Neural progenitor cell (in vitro differentiated cells): ENCODE measurements around the gene NPC1. TPM values are rescaled to one million over a fixed set of nuclear protein-coding genes. Genes with fewer than 3 reads are reported as not detected.
A peak's percentile ranks its signal among the peaks of the same experiment; 100 is the strongest.

Experiments used
- DNase-seq: peaks from one replicate; pipeline ENCODE4 v3.0.0-alpha.2; 2016; ENCODE audit warnings: low spot score
- H2AFZ ChIP-seq: fragments of 200-600 bp; sonication (generic); replicated peaks from 2 replicates; pipeline ENCODE4 v1.6.1; 2016; ENCODE audit warnings: antibody characterized with exemption
- H3F3A ChIP-seq: fragments of 200-600 bp; sonication (generic); 2 replicates; pipeline ENCODE4 v1.6.1; 2016; ENCODE audit warnings: antibody characterized with exemption, low read depth
- H3K27ac ChIP-seq: fragments of 200-600 bp; sonication (generic); 2 replicates; pipeline ENCODE4 v1.5.1; 2016; ENCODE audit warnings: mild to moderate bottlenecking
- H3K27me3 ChIP-seq: fragments of 200-600 bp; sonication (generic); 2 replicates; pipeline ENCODE4 v1.6.1; 2016; ENCODE audit warnings: mild to moderate bottlenecking, moderate library complexity
- H3K36me3 ChIP-seq: fragments of 200-600 bp; sonication (generic); 2 replicates; pipeline ENCODE4 v1.5.1; 2016
- H3K4me1 ChIP-seq: fragments of 200-600 bp; sonication (generic); 2 replicates; pipeline ENCODE4 v1.6.1; 2016; ENCODE audit warnings: mixed run types
- H3K4me2 ChIP-seq: fragments of 200-600 bp; sonication (generic); 2 replicates; pipeline ENCODE4 v1.6.1; 2016
- H3K4me3 ChIP-seq: fragments of 200-600 bp; sonication (generic); 2 replicates; pipeline ENCODE4 v1.5.1; 2016
- H3K79me2 ChIP-seq: fragments of 200-600 bp; sonication (generic); 2 replicates; pipeline ENCODE4 v1.6.1; 2016; ENCODE audit warnings: low read depth
- H3K9ac ChIP-seq: fragments of 200-600 bp; sonication (generic); 2 replicates; pipeline ENCODE4 v1.6.1; 2016
- H3K9me3 ChIP-seq: fragments of 200-600 bp; sonication (generic); 2 replicates; pipeline ENCODE4 v1.5.1; 2016; ENCODE audit warnings: low read depth
- H4K20me1 ChIP-seq: fragments of 200-600 bp; sonication (generic); 2 replicates; pipeline ENCODE4 v1.6.1; 2016; ENCODE audit warnings: low read depth
- H3K27ac Mint-ChIP-seq: 3 replicates; pipeline ENCODE4 v1.8.0; 2021; ENCODE audit warnings: mixed read lengths
- H3K27me3 Mint-ChIP-seq: 2 replicates; pipeline ENCODE4 v1.8.0; 2022; ENCODE audit warnings: low read depth, mild to moderate bottlenecking, inconsistent platforms, moderate library complexity, mixed read lengths; ENCODE audit not compliant: insufficient read depth
- H3K36me3 Mint-ChIP-seq: 3 replicates; pipeline ENCODE4 v1.8.0; 2021; ENCODE audit warnings: mixed read lengths
- H3K4me1 Mint-ChIP-seq: 3 replicates; pipeline ENCODE4 v1.8.0; 2021; ENCODE audit warnings: mixed read lengths
- H3K4me3 Mint-ChIP-seq: 3 replicates; pipeline ENCODE4 v1.8.0; 2021; ENCODE audit warnings: mild to moderate bottlenecking, moderate library complexity, mixed read lengths
- H3K9me3 Mint-ChIP-seq: 3 replicates; pipeline ENCODE4 v1.8.0; 2020; ENCODE audit warnings: mixed read lengths
- EZH2 ChIP-seq: fragments of 200-600 bp; sonication (generic); IDR thresholded peaks from 2 replicates; pipeline ENCODE4 v1.6.1; 2017; ENCODE audit warnings: antibody characterized with exemption, mild to moderate bottlenecking, moderate library complexity
- EZH2phosphoT487 ChIP-seq: fragments of 200-600 bp; sonication (generic); IDR thresholded peaks from 2 replicates; pipeline ENCODE4 v1.6.1; 2017; ENCODE audit warnings: antibody characterized with exemption
- total RNA-seq: library from RNA; depleted of rRNA; stranded (reverse); fragments of >200 nt; gene quantifications from 2 replicates; pipeline ENCODE4 v1.2.3, GENCODE V29; 2015; ENCODE audit warnings: low replicate concordance
- TF ChIP-seq, protein P1 (sequence below): fragments of 200-600 bp; sonication (generic); IDR thresholded peaks from 2 replicates; pipeline ENCODE4 v1.5.1; 2017; ENCODE audit warnings: antibody characterized with exemption, mild to moderate bottlenecking

Gene NPC1
- total RNA-seq, 1 donor from 2014 or later, result 20.9 TPM

DNA sequence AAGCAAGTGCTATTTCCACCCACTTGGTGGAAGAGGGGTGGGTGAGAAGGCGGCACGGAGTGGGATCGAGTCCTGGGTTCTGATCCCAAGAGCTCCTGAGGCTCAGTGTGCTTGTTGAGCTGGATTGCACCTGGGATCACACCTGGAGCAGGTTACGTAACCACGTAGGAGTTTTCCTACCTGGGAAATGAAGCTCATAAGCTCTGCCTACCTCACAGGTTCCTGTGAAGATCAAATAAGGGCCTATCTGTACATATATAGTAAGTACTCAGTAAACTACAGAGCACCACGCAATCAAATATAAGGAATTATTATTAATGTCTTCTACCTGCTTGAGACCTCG is 11.0 kb downstream of the NPC1 start:
- no peaks in the 10 kb centered on the region for H3K36me3 ChIP-seq
- peaks cover 8% of the 10 kb centered on the region for H4K20me1 ChIP-seq
- no peak overlapping the region for H3K9ac ChIP-seq
- H3K79me2 ChIP-seq, result peaks cover 14% of the 10 kb centered on the region
- Mint-ChIP-seq H3K27me3 (peaks cover 2% of the 10 kb centered on the region), H3K36me3 (peaks cover 13% of the 10 kb centered on the region), H3K27ac (peak overlapping the region; percentile 42), H3K4me1 (peaks cover 17% of the 10 kb centered on the region), H3K9me3 (no peaks in the 10 kb centered on the region), H3K4me3 (no peak overlapping the region)
- no peak overlapping the region for H2AFZ ChIP-seq
- H3K9me3 ChIP-seq, result no peaks in the 10 kb centered on the region
- H3K4me2 ChIP-seq, result no peak overlapping the region
- H3K4me3 ChIP-seq, result no peak overlapping the region
- H3K27ac ChIP-seq, result no peak overlapping the region
- H3K27me3 ChIP-seq, result no peaks in the 10 kb centered on the region
- H3F3A ChIP-seq, result peaks cover 4% of the 10 kb centered on the region
- no peak for DNase-seq
- H3K4me1 ChIP-seq, result peaks cover 12% of the 10 kb centered on the region
- no peak for TF ChIP-seq EZH2phosphoT487
- TF ChIP-seq, protein P1, sequence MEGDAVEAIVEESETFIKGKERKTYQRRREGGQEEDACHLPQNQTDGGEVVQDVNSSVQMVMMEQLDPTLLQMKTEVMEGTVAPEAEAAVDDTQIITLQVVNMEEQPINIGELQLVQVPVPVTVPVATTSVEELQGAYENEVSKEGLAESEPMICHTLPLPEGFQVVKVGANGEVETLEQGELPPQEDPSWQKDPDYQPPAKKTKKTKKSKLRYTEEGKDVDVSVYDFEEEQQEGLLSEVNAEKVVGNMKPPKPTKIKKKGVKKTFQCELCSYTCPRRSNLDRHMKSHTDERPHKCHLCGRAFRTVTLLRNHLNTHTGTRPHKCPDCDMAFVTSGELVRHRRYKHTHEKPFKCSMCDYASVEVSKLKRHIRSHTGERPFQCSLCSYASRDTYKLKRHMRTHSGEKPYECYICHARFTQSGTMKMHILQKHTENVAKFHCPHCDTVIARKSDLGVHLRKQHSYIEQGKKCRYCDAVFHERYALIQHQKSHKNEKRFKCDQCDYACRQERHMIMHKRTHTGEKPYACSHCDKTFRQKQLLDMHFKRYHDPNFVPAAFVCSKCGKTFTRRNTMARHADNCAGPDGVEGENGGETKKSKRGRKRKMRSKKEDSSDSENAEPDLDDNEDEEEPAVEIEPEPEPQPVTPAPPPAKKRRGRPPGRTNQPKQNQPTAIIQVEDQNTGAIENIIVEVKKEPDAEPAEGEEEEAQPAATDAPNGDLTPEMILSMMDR, result no peak
- TF ChIP-seq EZH2, result no peak

DNA sequence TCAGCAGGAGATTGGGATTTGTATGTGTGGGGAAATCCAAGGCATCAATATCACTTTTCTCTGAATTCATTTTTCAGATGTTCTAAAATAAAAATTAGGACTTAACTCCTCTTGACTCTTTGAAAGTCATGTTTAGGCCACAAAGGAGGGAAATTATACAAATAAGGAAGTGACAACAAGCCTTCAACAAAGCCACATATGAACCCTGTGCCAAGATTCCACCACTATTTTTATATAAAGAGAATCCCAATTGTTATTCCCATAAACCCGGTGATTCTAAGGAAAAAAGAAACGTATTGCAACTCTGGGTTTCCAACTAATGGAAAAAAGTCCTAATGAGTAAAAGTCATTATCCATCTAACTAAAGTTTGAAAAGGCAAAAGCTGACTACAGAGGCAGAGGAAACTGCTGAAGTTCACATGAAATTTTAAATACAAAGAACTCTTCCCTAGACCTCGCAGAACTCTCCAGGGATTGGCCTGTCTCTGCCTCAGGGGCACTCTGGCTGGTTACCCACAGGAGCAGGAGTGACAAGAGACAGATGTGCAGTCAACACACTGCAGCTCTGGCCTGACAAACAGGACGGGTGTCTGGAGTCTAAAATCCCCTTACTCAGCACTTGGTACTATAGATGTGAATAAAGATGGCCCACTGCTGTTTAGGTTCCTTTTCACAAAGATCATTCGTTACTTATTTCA is 11.5 kb downstream of the NPC1 start:
- TF ChIP-seq EZH2phosphoT487 (no peak), EZH2 (no peak)
- TF ChIP-seq, protein P1, result no peak
- no peak for DNase-seq
- H3K27ac ChIP-seq, result no peak overlapping the region
- H3K27me3 ChIP-seq, result no peaks in the 10 kb centered on the region
- no peaks in the 10 kb centered on the region for H3K9me3 ChIP-seq
- no peak overlapping the region for H2AFZ ChIP-seq
- H3F3A ChIP-seq, result peaks cover 4% of the 10 kb centered on the region
- H3K4me3 ChIP-seq, result no peak overlapping the region
- H3K4me3 Mint-ChIP-seq, result no peak overlapping the region
- H3K79me2 ChIP-seq, result peaks cover 9% of the 10 kb centered on the region
- peak overlapping the region; percentile 42 for H3K27ac Mint-ChIP-seq
- no peak overlapping the region for H3K4me2 ChIP-seq
- H3K27me3 Mint-ChIP-seq, result peaks cover 2% of the 10 kb centered on the region
- H3K9me3 Mint-ChIP-seq, result no peaks in the 10 kb centered on the region
- peaks cover 12% of the 10 kb centered on the region for H3K4me1 Mint-ChIP-seq
- peaks cover 8% of the 10 kb centered on the region for H4K20me1 ChIP-seq
- H3K4me1 ChIP-seq, result peaks cover 8% of the 10 kb centered on the region
- H3K36me3 Mint-ChIP-seq, result peaks cover 13% of the 10 kb centered on the region
- no peak overlapping the region for H3K9ac ChIP-seq
- H3K36me3 ChIP-seq, result no peaks in the 10 kb centered on the region

DNA sequence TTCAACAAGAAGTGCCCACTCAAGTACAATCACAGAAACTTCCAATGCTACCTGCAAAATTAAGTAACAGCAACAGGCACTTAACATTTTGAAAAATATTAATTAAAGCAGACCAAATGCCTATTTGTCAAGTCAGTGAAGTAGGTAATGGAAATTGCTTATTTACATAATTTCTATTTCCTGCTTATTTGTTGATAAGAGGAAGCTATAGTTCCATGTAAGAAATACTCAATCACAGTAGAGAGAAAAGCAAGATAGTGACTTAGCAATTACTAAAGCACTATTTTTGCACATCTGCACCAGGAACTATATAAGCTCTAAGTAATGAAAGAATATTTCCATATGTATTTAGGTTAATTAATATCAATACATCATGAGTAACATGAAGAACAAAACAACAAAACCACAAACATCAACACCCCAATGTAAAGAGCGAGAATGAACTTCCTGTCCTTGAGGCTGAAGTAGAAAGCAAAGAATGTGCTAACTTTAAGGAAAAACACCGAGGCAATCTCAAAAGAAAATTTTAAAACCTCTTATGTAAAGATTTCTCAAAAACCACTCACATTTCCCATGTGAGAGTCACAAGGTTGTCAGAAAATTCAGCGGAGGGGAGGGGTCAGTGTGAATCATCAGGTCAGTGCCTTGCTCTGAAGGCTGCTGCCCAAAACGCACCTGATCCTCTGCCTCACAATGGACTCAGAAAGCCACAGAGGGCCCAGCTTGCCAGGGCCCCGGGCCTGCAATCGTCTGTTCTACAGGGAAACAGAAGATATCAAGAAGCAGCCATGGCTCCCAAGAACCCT is 12.5 kb downstream of the NPC1 start:
- Histone ChIP-seq H3K27me3 (no peaks in the 10 kb centered on the region), H3K79me2 (peaks cover 4% of the 10 kb centered on the region), H2AFZ (no peak overlapping the region), H3K36me3 (no peaks in the 10 kb centered on the region), H3K4me2 (no peak overlapping the region), H3F3A (no peaks in the 10 kb centered on the region), H3K27ac (no peak overlapping the region), H4K20me1 (peaks cover 4% of the 10 kb centered on the region), H3K9me3 (no peaks in the 10 kb centered on the region), H3K4me1 (peaks cover under 1% of the 10 kb centered on the region), H3K4me3 (no peak overlapping the region), H3K9ac (no peak overlapping the region)
- Mint-ChIP-seq H3K27ac (no peak overlapping the region), H3K4me3 (no peak overlapping the region), H3K27me3 (peaks cover 2% of the 10 kb centered on the region), H3K36me3 (peaks cover 13% of the 10 kb centered on the region), H3K4me1 (peaks cover 5% of the 10 kb centered on the region), H3K9me3 (no peaks in the 10 kb centered on the region)
- TF ChIP-seq, protein P1, result no peak
- TF ChIP-seq EZH2 (no peak), EZH2phosphoT487 (no peak)
- DNase-seq, result no peak
